K562 (cell line): Measurements from ENCODE around the gene LRRC8C.

ENCODE experiments used
- GTF2E2 ChIP-seq: fragments of 200-800 bp; sonication (Bioruptor generic); IDR thresholded peaks from 2 replicates; pipeline ENCODE4 v1.6.1; 2016; ENCODE audit warnings: missing genetic modification characterization, missing compliant biosample characterization
- POLR2AphosphoS2 ChIP-seq: IDR thresholded peaks from 2 replicates; pipeline ENCODE4 v1.6.1; 2012; ENCODE audit warnings: low read length, improper control_type of control experiment

DNA sequence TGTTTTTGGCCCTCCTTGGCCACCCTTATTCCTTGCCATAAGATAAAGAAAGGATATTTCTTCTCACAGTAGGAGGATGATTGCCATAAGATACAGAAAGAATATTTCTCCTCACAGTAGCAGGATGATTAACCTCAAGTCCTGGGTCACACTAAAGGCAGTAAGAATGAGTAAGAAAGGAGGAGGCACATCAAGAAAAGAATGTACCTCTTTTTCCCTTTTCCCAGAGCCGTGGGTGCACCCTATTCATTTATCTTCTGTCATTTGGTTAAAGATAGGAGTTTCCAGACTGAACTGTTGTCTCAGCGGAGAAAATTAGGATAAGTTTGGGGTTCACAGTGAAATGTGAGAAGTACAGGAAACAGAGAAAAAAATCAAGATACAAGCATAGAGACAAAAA is 52.5 kb downstream of the LRRC8C start:
- TF ChIP-seq POLR2AphosphoS2 (no peak), GTF2E2 (tag) (no peak)
